ENCODE data around the gene LIPK. TPM values are rescaled to one million over a fixed set of nuclear protein-coding genes. Genes with fewer than 3 reads are reported as not detected.
A peak's percentile ranks its signal among the peaks of the same experiment; 100 is the strongest.

The LIPK gene
- total RNA-seq: not detected

GRCh38 chr10:88705958-88706357 is at the start of gene LIPK:
Gene LIPK (plus strand): TSS chr10:88706249. CDS start chr10:88724544, 18,295 bp downstream.
- no peak for TF ChIP-seq POLR2A (IDR thresholded peaks at IDR 0.05)
- no peak for TF ChIP-seq CTCF (IDR thresholded peaks at IDR 0.05)
- peak in 1 of 2 donors; percentile 17 for TF ChIP-seq POLR2AphosphoS5 (IDR thresholded peaks at IDR 0.05; ENCODE audit: insufficient read depth in 1 of 2, low read depth in 1 of 2)
- H3K27ac ChIP-seq: no peak within 1 kb of the TSS
- intact Hi-C loops (cut with DNase I): no loop called here

GRCh38 chr10:88657901-88658300 is 48.1 kb upstream of the LIPK start:
- intact Hi-C loops (cut with DNase I): no loop called here
- no peak for DNase-seq (ENCODE audit: extremely low spot score in 2 of 2)
- no peaks in the 10 kb centered on the region for H3K4me1 ChIP-seq
- H3K27me3 ChIP-seq: no peaks in the 10 kb centered on the region
- H3K36me3 ChIP-seq: no peaks in the 10 kb centered on the region
- no peak overlapping the region for H3K27ac ChIP-seq
- no peaks in the 10 kb centered on the region for H3K9me3 ChIP-seq
- TF ChIP-seq POLR2AphosphoS5 (IDR thresholded peaks at IDR 0.05; ENCODE audit: insufficient read depth in 1 of 2, low read depth in 1 of 2) (no peak), CTCF (IDR thresholded peaks at IDR 0.05) (no peak), POLR2A (IDR thresholded peaks at IDR 0.05) (no peak)
- H3K4me3 ChIP-seq: no peak overlapping the region

More at GRCh38 chr10:88705958-88706357, at the start of gene LIPK:
- DNase-seq (ENCODE audit: extremely low spot score in 2 of 2): no peak
- no peaks in the 10 kb centered on the region for H3K27me3 ChIP-seq
- H3K36me3 ChIP-seq: no peaks in the 10 kb centered on the region
- no peak within 1 kb of the TSS for H3K4me3 ChIP-seq
- no peaks in the 10 kb centered on the region for H3K4me1 ChIP-seq
- H3K9me3 ChIP-seq: no peaks in the 10 kb centered on the region

- Histone ChIP-seq H3K4me1 (no peaks in the 10 kb centered on the region), H3K36me3 (no peaks in the 10 kb centered on the region), H3K4me3 (no peak overlapping the region), H3K27me3 (no peaks in the 10 kb centered on the region), H3K9me3 (no peaks in the 10 kb centered on the region), H3K27ac (no peak overlapping the region)
- DNase-seq (ENCODE audit: extremely low spot score in 2 of 2): no peak
- TF ChIP-seq POLR2A (IDR thresholded peaks at IDR 0.05) (no peak), CTCF (IDR thresholded peaks at IDR 0.05) (no peak), POLR2AphosphoS5 (IDR thresholded peaks at IDR 0.05; ENCODE audit: insufficient read depth in 1 of 2, low read depth in 1 of 2) (no peak)
- intact Hi-C loops (cut with DNase I): no loop called here
Measured at GRCh38 chr10:88659725-88660597, 46.1 kb upstream of the LIPK start.

GRCh38 chr10:88660598-88660884 is 45.5 kb upstream of the LIPK start:
- TF ChIP-seq CTCF (IDR thresholded peaks at IDR 0.05): no peak
- no peak overlapping the region for H3K27ac ChIP-seq
- DNase-seq (ENCODE audit: extremely low spot score in 2 of 2): no peak

GRCh38 chr10:88661018-88661417 is 45.0 kb upstream of the LIPK start:
- Histone ChIP-seq H3K27ac (no peak overlapping the region), H3K9me3 (no peaks in the 10 kb centered on the region), H3K27me3 (no peaks in the 10 kb centered on the region), H3K36me3 (no peaks in the 10 kb centered on the region), H3K4me3 (no peak overlapping the region), H3K4me1 (no peaks in the 10 kb centered on the region)
- TF ChIP-seq POLR2A (IDR thresholded peaks at IDR 0.05) (no peak), POLR2AphosphoS5 (IDR thresholded peaks at IDR 0.05; ENCODE audit: insufficient read depth in 1 of 2, low read depth in 1 of 2) (no peak), CTCF (IDR thresholded peaks at IDR 0.05) (no peak)
- intact Hi-C loops (cut with DNase I): no loop called here
- DNase-seq (ENCODE audit: extremely low spot score in 2 of 2): no peak

More at GRCh38 chr10:88660598-88660884, 45.5 kb upstream of the LIPK start:
- Histone ChIP-seq H3K27me3 (no peaks in the 10 kb centered on the region), H3K9me3 (no peaks in the 10 kb centered on the region), H3K36me3 (no peaks in the 10 kb centered on the region), H3K4me3 (no peak overlapping the region), H3K4me1 (no peaks in the 10 kb centered on the region)
- intact Hi-C loops (cut with DNase I): no loop called here
